Activated CD4-positive, alpha-beta T cell treated with anti-CD3 and anti-CD28 coated beads, Interleukin-2, amount 10 ng/mL, durations not matched to agents 7 days and 5 days (primary cell): ENCODE results near the gene NMNAT2. TPM values are rescaled to one million over a fixed set of nuclear protein-coding genes. Genes with fewer than 3 reads are reported as not detected.

Experiments used
- CTCF ChIA-PET: fragments of 350-600 bp; sonication (Branson Sonifier 250); formaldehyde crosslinking; loops from one replicate; lab custom pipeline; 2021; ENCODE audit warnings: antibody characterized with exemption; lab: Charles Lee
- POLR2A ChIA-PET: fragments of 350-600 bp; sonication (Branson Sonifier 250); formaldehyde crosslinking; loops from one replicate; lab custom pipeline; 2021; ENCODE audit warnings: antibody characterized with exemption; lab: Charles Lee
- DNase-seq: peaks from one replicate; pipeline ENCODE4 v3.0.0-alpha.2; 2020
- H3K27ac Mint-ChIP-seq: one replicate; pipeline ENCODE4 v1.8.0; 2021; ENCODE audit warnings: mild to moderate bottlenecking, moderate library complexity, mixed read lengths
- H3K27me3 Mint-ChIP-seq: one replicate; pipeline ENCODE4 v1.8.0; 2021; ENCODE audit warnings: mixed read lengths
- H3K36me3 Mint-ChIP-seq: one replicate; pipeline ENCODE4 v1.8.0; 2021; ENCODE audit warnings: low read depth, mixed read lengths
- H3K4me1 Mint-ChIP-seq: one replicate; pipeline ENCODE4 v1.8.0; 2021; ENCODE audit warnings: mixed read lengths
- H3K4me3 Mint-ChIP-seq: one replicate; pipeline ENCODE4 v1.8.0; 2021; ENCODE audit warnings: mild to moderate bottlenecking, moderate library complexity, mixed read lengths
- H3K9me3 Mint-ChIP-seq: one replicate; pipeline ENCODE4 v1.8.0; 2021; ENCODE audit warnings: mixed read lengths
- total RNA-seq, 2 experiments: library from RNA; stranded (reverse); gene quantifications; one replicate each; pipeline ENCODE4 v1.2.3, GENCODE V29; 2021

The NMNAT2 gene
- total RNA-seq, 2 experiments from 2014 or later, result not detected

DNA sequence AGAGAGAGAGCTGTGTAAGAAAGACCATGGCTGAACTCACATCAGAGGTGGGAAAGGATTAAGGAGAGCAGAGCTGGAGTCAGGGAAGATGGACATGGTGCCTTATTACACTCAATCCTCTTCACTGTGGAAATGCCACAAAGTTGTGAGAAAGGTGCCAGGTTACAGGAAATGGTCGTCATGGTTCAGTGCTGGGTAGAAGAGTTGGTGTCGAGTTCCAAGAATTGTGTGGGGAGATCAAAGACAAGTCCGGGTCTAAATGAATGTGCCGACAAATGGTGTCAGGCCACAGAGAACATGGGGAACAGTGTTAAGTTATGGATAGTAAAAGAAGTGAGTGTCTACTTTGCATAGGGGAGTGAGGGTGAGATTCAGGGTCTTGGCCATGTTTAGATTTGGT lies 191.2 kb downstream of the NMNAT2 start:
- ChIA-PET CTCF (interaction anchor here (1.3 kb wide), 1 partner anchor 18 kb away, joined by 5 read pairs; no protein-coding TSS in a partner anchor), POLR2A (no interaction called here)
- no peak for DNase-seq
- no peaks in the 10 kb centered on the region for H3K9me3 Mint-ChIP-seq
- H3K4me3 Mint-ChIP-seq, result no peak overlapping the region
- peaks cover 2% of the 10 kb centered on the region for H3K27me3 Mint-ChIP-seq
- peaks cover 7% of the 10 kb centered on the region for H3K4me1 Mint-ChIP-seq
- no peak overlapping the region for H3K27ac Mint-ChIP-seq
- H3K36me3 Mint-ChIP-seq, result no peaks in the 10 kb centered on the region

DNA sequence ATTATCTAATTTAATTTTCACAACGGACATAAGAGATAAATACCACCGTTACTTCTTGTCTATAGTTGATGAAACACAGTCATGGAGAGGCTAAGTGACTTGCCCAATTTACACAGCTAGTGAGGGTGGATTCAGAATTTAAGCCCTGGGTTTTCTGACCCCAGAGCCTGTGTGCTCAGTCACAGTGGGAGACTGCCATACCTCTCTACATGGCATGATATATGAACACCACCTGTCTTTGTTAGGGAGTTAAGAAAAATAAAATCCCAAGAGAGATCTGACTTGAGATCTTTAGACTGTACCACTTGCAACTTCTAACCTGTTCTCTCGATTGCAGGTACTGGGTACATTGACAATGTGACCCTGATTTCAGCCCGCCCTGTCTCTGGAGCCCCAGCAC lies 191.8 kb downstream of the NMNAT2 start:
- ChIA-PET POLR2A (no interaction called here), CTCF (interaction anchor here (0.9 to 1.8 kb wide), 3 partner anchors 9 to 55 kb away, joined by 3 to 5 read pairs (median 3); no protein-coding TSS in a partner anchor)
- Mint-ChIP-seq H3K4me1 (peaks cover 7% of the 10 kb centered on the region), H3K36me3 (no peaks in the 10 kb centered on the region), H3K27me3 (peaks cover 2% of the 10 kb centered on the region), H3K27ac (no peak overlapping the region), H3K4me3 (no peak overlapping the region), H3K9me3 (no peaks in the 10 kb centered on the region)
- DNase-seq, result no peak

DNA sequence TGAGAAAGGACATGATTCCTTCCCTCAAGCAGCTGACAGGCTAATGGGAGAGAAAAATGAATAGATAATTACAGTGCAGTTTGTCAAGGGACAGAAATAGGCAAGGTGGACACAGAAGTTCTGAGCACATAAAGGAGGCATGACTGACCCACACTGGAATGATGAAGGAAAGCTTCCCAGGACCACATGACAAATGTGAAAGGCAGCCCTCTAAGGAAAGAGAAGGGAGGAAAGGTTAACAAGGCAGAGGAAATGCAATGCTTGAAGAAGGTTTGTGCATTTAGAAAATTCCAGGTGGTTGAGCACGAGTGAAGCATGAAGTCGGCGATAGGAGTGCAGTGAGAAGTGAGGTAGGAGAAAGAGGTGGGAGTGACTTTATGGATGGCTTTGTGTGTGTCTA lies 194.7 kb downstream of the NMNAT2 start:
- Mint-ChIP-seq H3K36me3 (no peaks in the 10 kb centered on the region), H3K27ac (no peak overlapping the region), H3K9me3 (no peaks in the 10 kb centered on the region), H3K4me1 (peaks cover 21% of the 10 kb centered on the region), H3K27me3 (peaks cover 2% of the 10 kb centered on the region), H3K4me3 (no peak overlapping the region)
- CTCF ChIA-PET, result no interaction called here
- POLR2A ChIA-PET, result no interaction called here
- no peak for DNase-seq

DNA sequence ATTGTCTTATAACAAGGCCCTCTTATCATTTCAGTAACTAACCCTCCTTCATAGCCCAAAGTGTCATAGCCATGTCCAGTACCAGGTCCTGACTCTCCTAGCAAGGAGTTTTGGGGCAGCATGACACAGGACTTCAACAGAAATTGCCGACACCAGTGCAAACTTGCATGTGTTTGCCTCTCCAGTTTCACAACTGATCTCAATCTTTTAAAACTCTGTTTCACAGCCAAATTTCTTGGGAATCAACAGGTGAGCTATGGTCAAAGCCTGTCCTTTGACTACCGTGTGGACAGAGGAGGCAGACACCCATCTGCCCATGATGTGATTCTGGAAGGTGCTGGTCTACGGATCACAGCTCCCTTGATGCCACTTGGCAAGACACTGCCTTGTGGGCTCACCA lies 195.3 kb downstream of the NMNAT2 start:
- H3K36me3 Mint-ChIP-seq, result no peaks in the 10 kb centered on the region
- H3K9me3 Mint-ChIP-seq, result no peaks in the 10 kb centered on the region
- DNase-seq, result no peak
- H3K4me1 Mint-ChIP-seq, result peaks cover 22% of the 10 kb centered on the region
- no peak overlapping the region for H3K27ac Mint-ChIP-seq
- POLR2A ChIA-PET, result no interaction called here
- CTCF ChIA-PET, result no interaction called here
- no peak overlapping the region for H3K4me3 Mint-ChIP-seq
- peaks cover 2% of the 10 kb centered on the region for H3K27me3 Mint-ChIP-seq

DNA sequence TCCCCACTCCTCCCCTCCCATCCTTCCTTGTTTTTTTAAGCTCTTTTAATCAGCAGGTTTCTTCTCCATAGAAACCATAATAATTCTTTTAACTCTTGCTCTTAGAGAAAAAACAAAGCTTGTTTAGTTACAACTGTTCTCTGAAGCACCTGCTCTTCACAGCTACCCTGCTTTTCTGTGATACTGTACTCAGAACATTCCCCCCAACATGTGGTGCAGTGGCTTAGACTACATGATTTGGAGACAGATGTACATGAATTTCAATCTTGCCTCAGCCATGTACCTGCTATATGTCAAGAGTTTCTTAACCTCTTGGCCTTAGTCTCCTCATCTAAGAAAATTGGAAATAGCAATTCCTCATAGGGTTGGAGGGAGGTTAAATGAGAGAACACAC lies 198.6 kb downstream of the NMNAT2 start:
- POLR2A ChIA-PET, result no interaction called here
- H3K9me3 Mint-ChIP-seq, result no peaks in the 10 kb centered on the region
- DNase-seq, result no peak
- peaks cover 2% of the 10 kb centered on the region for H3K27me3 Mint-ChIP-seq
- CTCF ChIA-PET, result interaction anchor here (1.4 kb wide), 1 partner anchor 8 kb away, joined by 4 read pairs; no protein-coding TSS in a partner anchor
- H3K4me3 Mint-ChIP-seq, result no peak overlapping the region
- no peak overlapping the region for H3K27ac Mint-ChIP-seq
- H3K4me1 Mint-ChIP-seq, result peaks cover 15% of the 10 kb centered on the region
- no peaks in the 10 kb centered on the region for H3K36me3 Mint-ChIP-seq

DNA sequence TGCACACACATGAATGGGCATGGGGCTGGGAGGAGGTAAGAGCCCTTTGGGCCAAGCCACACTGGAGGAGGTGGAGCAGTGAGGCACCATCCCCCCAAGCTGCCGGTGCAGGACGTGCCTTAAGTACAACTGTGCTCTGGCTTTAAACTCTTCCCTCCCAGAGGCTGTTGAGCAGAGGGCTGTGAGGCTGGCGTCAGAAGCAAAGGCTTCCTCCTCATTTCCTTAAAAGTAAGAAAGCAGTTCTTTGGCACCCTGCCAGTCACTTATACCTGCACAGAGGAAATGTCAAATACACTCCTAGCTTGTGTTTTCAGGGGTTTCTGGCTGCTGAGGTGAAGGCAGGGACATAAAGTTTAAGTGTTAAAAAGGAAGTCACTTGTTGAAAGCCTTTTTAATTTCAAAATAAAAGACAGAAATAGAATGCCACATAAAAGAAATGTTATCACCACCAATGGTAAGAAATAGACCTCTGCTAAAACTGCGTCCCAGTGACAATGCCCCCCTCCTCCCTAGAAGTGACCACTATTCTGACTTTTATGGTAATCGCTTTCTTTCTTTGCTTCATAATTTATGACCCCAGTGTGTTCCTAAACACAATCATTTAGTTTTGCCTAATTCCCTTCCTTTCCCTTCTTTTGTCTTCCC lies 199.1 kb downstream of the NMNAT2 start:
- Mint-ChIP-seq H3K4me1 (peaks cover 15% of the 10 kb centered on the region), H3K4me3 (no peak overlapping the region)
- POLR2A ChIA-PET, result no interaction called here

DNA sequence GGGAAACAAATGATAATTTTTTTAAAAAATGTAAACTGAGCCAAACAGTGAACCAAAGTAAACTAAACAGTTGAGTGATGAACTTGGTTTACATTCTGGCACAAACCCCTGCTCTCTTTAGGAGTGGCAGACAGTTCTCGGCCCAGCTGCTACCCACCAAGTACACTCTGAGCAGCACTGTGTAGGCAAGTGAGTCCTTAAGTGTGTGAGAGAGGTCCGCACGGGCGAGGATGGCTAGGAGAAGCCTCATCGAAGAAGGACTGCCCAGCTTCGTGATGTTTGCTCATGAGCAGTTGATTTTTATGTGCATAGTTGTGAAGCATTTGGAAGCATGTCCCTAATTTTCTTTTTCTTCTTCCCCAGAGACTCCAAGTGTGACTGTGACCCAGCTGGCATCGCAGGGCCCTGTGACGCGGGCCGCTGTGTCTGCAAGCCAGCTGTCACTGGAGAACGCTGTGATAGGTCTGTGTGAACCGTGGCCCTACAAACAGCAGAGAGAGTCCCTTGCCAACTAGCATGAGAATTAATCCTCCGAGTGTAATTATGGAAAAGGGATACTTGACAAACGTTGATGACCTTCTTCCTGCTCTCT lies 200.1 kb downstream of the NMNAT2 start:
- DNase-seq, result no peak
- CTCF ChIA-PET, result interaction anchor here (1.5 kb wide), 1 partner anchor 23 kb away, joined by 3 read pairs; no protein-coding TSS in a partner anchor
- POLR2A ChIA-PET, result no interaction called here
- H3K36me3 Mint-ChIP-seq, result no peaks in the 10 kb centered on the region
- H3K27me3 Mint-ChIP-seq, result peaks cover 3% of the 10 kb centered on the region
- H3K4me3 Mint-ChIP-seq, result no peak overlapping the region
- peaks cover 15% of the 10 kb centered on the region for H3K4me1 Mint-ChIP-seq
- no peak overlapping the region for H3K27ac Mint-ChIP-seq
- H3K9me3 Mint-ChIP-seq, result no peaks in the 10 kb centered on the region

More for the DNA sequence above, 199.1 kb downstream of the NMNAT2 start:
- no peak overlapping the region for H3K27ac Mint-ChIP-seq
- H3K36me3 Mint-ChIP-seq, result no peaks in the 10 kb centered on the region
- H3K27me3 Mint-ChIP-seq, result peaks cover 2% of the 10 kb centered on the region
- peak; percentile 68 for DNase-seq
- H3K9me3 Mint-ChIP-seq, result no peaks in the 10 kb centered on the region
- CTCF ChIA-PET, result interaction anchor here (1.4 to 1.5 kb wide), 2 partner anchors 9 to 24 kb away, joined by 3 to 4 read pairs; no protein-coding TSS in a partner anchor

DNA sequence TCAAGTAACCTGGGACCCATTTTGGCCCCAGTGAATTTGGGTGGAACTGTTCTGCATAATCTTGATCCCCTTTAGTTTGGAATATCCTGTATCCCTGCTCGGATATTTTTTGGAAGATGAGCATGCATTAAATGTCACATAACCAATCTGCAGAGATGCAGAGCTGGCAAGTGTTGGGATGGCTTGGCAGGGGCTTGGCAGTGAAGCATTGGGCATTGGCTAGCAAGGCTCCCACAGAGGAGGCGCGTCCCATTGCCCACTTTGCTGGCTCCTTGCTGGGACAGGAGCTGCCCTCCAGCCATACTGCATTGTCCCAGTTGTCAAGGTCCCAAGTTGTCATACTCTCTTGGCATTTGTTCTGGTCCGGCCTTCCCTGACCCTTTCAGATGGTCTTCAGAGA lies 202.2 kb downstream of the NMNAT2 start:
- Mint-ChIP-seq H3K4me1 (peaks cover 15% of the 10 kb centered on the region), H3K9me3 (no peaks in the 10 kb centered on the region), H3K27me3 (peaks cover 10% of the 10 kb centered on the region), H3K4me3 (no peak overlapping the region), H3K36me3 (no peaks in the 10 kb centered on the region), H3K27ac (no peak overlapping the region)
- POLR2A ChIA-PET, result no interaction called here
- CTCF ChIA-PET, result interaction anchor here (1.1 kb wide), 1 partner anchor 12 kb away, joined by 5 read pairs; no protein-coding TSS in a partner anchor
- no peak for DNase-seq

DNA sequence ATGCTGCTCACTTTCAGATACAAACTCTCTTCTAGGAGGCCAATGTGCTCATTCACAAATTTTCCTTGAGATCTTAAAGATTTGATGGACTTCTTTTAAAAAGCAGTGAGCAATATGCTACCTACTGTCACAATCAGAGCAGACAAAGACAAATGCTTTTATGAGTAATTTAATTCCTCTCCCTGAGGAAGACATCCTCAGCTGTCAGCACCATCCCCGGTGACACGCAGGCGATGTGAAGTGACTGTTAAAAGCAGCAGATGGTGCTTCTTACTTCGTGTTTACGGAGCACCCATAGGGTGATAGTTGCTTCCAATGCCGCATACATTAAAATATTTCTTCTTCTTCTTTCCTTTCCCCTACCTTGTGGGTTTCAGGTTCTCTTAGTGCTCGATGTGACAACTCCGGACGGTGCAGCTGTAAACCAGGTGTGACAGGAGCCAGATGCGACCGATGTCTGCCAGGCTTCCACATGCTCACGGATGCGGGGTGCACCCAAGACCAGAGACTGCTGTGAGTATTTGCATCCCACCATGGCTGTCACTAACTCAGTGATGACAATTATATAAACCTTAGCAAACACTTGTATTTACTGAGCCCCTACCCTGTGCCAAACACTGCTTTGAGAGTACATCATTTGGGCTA lies 203.0 kb downstream of the NMNAT2 start:
- no peaks in the 10 kb centered on the region for H3K9me3 Mint-ChIP-seq
- ChIA-PET POLR2A (no interaction called here), CTCF (no interaction called here)
- peaks cover 15% of the 10 kb centered on the region for H3K4me1 Mint-ChIP-seq
- H3K4me3 Mint-ChIP-seq, result no peak overlapping the region
- H3K27me3 Mint-ChIP-seq, result peaks cover 10% of the 10 kb centered on the region
- no peaks in the 10 kb centered on the region for H3K36me3 Mint-ChIP-seq
- no peak overlapping the region for H3K27ac Mint-ChIP-seq
- DNase-seq, result no peak

DNA sequence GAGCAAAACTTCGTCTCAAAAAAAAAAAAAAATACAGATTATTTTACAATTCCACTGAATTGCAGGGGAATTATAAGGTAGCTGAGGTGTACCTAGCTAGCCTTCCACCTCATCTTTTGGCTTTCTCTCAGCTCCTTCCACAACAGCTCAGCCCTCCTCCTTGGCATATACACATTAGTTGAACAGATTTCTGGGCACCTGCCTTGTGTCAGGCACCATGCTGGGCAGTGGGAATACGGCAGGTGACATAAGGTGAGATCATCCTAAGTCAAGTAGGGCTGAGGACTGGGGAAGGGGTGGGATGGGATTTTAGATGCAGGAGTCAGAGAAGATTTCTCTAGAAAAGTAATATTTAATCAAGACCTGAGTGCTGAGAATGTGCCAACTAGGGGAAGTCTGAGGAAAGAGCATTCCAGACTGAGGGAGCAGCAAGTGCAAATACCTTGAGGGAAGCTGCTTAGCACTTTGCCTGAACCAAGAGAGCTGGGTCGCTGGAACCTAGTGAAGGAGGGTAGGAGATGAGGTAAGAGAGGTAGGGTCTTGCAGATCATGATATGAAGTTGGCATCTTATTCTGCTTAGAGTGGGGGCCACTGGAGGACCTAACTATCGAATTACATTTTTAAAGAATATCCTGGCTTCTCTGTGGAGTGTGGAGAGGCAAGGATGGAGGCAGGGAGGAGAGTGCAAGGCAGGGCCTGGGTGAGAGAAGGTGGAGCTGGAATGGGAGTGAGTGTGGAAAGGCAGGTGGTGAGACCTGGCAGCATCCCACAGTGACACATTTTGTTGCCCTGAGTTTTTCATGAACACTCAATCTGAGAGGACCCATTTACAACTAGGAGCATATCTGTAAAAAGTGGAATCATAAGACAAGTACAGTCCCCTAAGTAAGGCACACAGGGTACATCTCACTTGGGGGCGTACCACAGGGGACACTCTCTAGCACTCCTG lies 203.9 kb downstream of the NMNAT2 start:
- ChIA-PET CTCF (interaction anchor here (0.6 kb wide), 2 partner anchors 432 to 1242 kb away, joined by 4 to 5 read pairs; no protein-coding TSS in a partner anchor), POLR2A (no interaction called here)
- H3K4me3 Mint-ChIP-seq, result no peak overlapping the region
- H3K27me3 Mint-ChIP-seq, result peaks cover 10% of the 10 kb centered on the region
- no peaks in the 10 kb centered on the region for H3K9me3 Mint-ChIP-seq
- DNase-seq, result no peak
- no peak overlapping the region for H3K27ac Mint-ChIP-seq
- peaks cover 13% of the 10 kb centered on the region for H3K4me1 Mint-ChIP-seq
- no peaks in the 10 kb centered on the region for H3K36me3 Mint-ChIP-seq

DNA sequence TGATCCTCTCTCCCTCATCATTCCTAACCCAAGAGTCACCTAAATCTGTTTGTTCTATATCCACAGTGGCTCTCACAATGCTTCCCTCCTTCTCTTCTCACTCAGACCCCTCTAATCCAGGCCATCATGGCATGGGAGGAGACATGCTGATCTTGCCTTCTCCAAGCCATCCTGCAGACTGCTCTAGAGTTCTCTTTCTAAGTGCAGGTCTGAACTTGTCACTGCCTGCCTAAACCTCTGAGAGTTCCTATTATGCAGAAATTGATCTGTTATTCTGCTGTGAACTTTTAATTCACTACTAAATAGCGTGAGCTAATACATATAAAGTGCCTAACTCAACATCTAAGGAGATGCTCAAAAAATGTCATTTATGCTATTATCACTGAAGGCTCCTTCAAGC lies 205.3 kb downstream of the NMNAT2 start:
- Mint-ChIP-seq H3K4me3 (no peak overlapping the region), H3K27ac (no peak overlapping the region), H3K27me3 (peaks cover 10% of the 10 kb centered on the region), H3K4me1 (peaks cover 3% of the 10 kb centered on the region), H3K9me3 (no peaks in the 10 kb centered on the region), H3K36me3 (no peaks in the 10 kb centered on the region)
- CTCF ChIA-PET, result no interaction called here
- DNase-seq, result no peak
- POLR2A ChIA-PET, result no interaction called here

DNA sequence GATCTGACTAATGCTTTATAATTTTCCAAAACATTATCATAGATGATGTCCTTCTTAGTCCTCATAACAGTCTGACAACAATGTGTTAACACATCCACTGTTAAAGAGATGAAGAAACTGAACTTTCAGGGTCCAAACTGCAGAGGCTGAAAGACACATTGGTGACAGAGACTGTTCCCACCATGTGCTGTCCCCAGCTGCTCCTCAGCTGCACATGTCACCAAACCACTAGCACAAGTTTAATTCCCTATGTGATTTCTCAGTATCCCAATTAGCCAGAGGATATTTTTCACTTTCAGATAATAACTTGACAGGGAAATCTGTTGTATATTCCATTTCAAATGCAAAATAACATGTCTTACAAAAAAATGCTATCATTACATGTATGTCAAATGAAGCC lies 207.5 kb downstream of the NMNAT2 start:
- ChIA-PET CTCF (interaction anchor here (0.5 kb wide), 1 partner anchor 229 kb away, joined by 3 read pairs; no protein-coding TSS in a partner anchor), POLR2A (no interaction called here)
- Mint-ChIP-seq H3K9me3 (no peaks in the 10 kb centered on the region), H3K27me3 (peaks cover 11% of the 10 kb centered on the region), H3K27ac (no peak overlapping the region), H3K36me3 (no peaks in the 10 kb centered on the region), H3K4me3 (no peak overlapping the region), H3K4me1 (peaks cover 3% of the 10 kb centered on the region)
- DNase-seq, result no peak
